Liver (tissue), 9 donors: Measurements from ENCODE around the gene KLK14. TPM values are rescaled to one million over a fixed set of nuclear protein-coding genes. Genes with fewer than 3 reads are reported as not detected.

ENCODE experiments used
- DNase-seq: peaks from one replicate; pipeline ENCODE4 v3.0.0-alpha.2; 2017; ENCODE audit warnings: low spot score
- H3K27ac ChIP-seq, 2 donors: one replicate each; pipeline ENCODE4 v1.7.0; 2013; ENCODE audit warnings: inconsistent platforms in 2 of 2, low read length in 2 of 2, control low read depth in 1 of 2, low read depth in 1 of 2, mild to moderate bottlenecking in 1 of 2
- H3K27me3 ChIP-seq, 4 donors: one replicate each; pipeline versions ENCODE4 v1.6.1 to v1.7.0; 2013; ENCODE audit warnings: low read length in 3 of 4, inconsistent platforms in 1 of 4, mild to moderate bottlenecking in 1 of 4, moderate library complexity in 1 of 4; ENCODE audit not compliant: control insufficient read depth in 4 of 4, insufficient read depth in 4 of 4
- H3K36me3 ChIP-seq, 4 donors: one replicate each; pipeline versions ENCODE4 v1.6.1 to v1.7.0; 2013; ENCODE audit warnings: low read length in 3 of 4, mild to moderate bottlenecking in 3 of 4, low read depth in 1 of 4, moderate library complexity in 1 of 4; ENCODE audit not compliant: control insufficient read depth in 4 of 4, insufficient read depth in 3 of 4
- H3K4me1 ChIP-seq, 4 donors: one replicate each; pipeline versions ENCODE4 v1.6.1 to v1.7.0; 2013; ENCODE audit warnings: low read length in 3 of 4, mild to moderate bottlenecking in 3 of 4, moderate library complexity in 1 of 4; ENCODE audit not compliant: control insufficient read depth in 4 of 4, insufficient read depth in 4 of 4
- H3K4me3 ChIP-seq, 3 donors: one replicate each; pipeline versions ENCODE4 v1.6.1 to v1.7.0; 2013; ENCODE audit warnings: low read length in 3 of 3, control low read depth in 1 of 3, low read depth in 1 of 3, mild to moderate bottlenecking in 1 of 3
- H3K9ac ChIP-seq, 2 donors: one replicate each; pipeline ENCODE4 v1.7.0; 2013; ENCODE audit warnings: low read length in 2 of 2, mild to moderate bottlenecking in 2 of 2, moderate library complexity in 2 of 2, control low read depth in 1 of 2, low read depth in 1 of 2
- H3K9me3 ChIP-seq, 4 donors: one replicate each; pipeline versions ENCODE4 v1.6.1 to v1.7.0; 2013; ENCODE audit warnings: low read length in 3 of 4; ENCODE audit not compliant: control insufficient read depth in 4 of 4
- EGR1 ChIP-seq, 2 donors: IDR thresholded peaks; 2 replicates each; pipeline ENCODE4 v1.6.1; 2016 to 2018; ENCODE audit warnings: antibody characterized with exemption in 2 of 2, low read depth in 2 of 2
- FOXA1 ChIP-seq: IDR thresholded peaks from 2 replicates; pipeline ENCODE4 v1.6.1; 2016; ENCODE audit warnings: antibody characterized with exemption
- FOXA2 ChIP-seq: IDR thresholded peaks from 2 replicates; pipeline ENCODE4 v1.6.1; 2016; ENCODE audit warnings: antibody characterized with exemption
- NR2F2 ChIP-seq: IDR thresholded peaks from 2 replicates; pipeline ENCODE4 v1.6.1; 2016; ENCODE audit warnings: antibody characterized with exemption
- RAD21 ChIP-seq, 2 donors: IDR thresholded peaks; 2 replicates each; pipeline ENCODE4 v1.6.1; 2016; ENCODE audit warnings: antibody characterized with exemption in 2 of 2, mild to moderate bottlenecking in 2 of 2
- RXRA ChIP-seq, 2 donors: IDR thresholded peaks; 2 replicates each; pipeline ENCODE4 v1.6.1; 2017 to 2018; ENCODE audit warnings: antibody characterized with exemption in 2 of 2, mild to moderate bottlenecking in 1 of 2
- SP1 ChIP-seq: IDR thresholded peaks from 2 replicates; pipeline ENCODE4 v1.6.1; 2018; ENCODE audit warnings: antibody characterized with exemption, mild to moderate bottlenecking
- YY1 ChIP-seq: IDR thresholded peaks from 2 replicates; pipeline ENCODE4 v1.6.1; 2016; ENCODE audit warnings: antibody characterized with exemption, mild to moderate bottlenecking
- ZBTB33 ChIP-seq: IDR thresholded peaks from 2 replicates; pipeline ENCODE4 v1.6.1; 2016; ENCODE audit warnings: antibody characterized with exemption
- WGBS: extraction: QIAGEN DNeasy Blood & Tissue Kit; methylation state at CpG from one replicate; pipeline ENCODE4 v1.1.7; 2013; 5-methylcytosine and 5-hydroxymethylcytosine counted together
- polyA plus RNA-seq, 2 donors: library from polyadenylated mRNA; stranded (reverse) in 1 of 2; unstranded in 1 of 2; fragments of 200-250 nt in 1 of 2; fragments of >200 nt in 1 of 2; fragmentation: Nextera tagmentation in 1 of 2; extraction: Ambion mirVana in 1 of 2; gene quantifications; one replicate each; pipeline versions ENCODE4 v1.2.1 to v1.2.3, GENCODE V29; 2013 to 2015
- total RNA-seq, 2 donors: library from RNA; depleted of rRNA; stranded (reverse); fragments of >200 nt; gene quantifications; one replicate each; pipeline ENCODE4 v1.2.3, GENCODE V29; 2014
- TF ChIP-seq, protein P1 (sequence below): IDR thresholded peaks from 2 replicates; pipeline ENCODE4 v1.6.1; 2016; ENCODE audit warnings: antibody characterized with exemption
- TF ChIP-seq, protein P2 (sequence below): fragments of 150-350 bp; IDR thresholded peaks from 2 replicates; pipeline ENCODE4 v1.5.1; 2017; ENCODE audit warnings: improper control_type of control experiment, low read depth, low read length; ENCODE audit not compliant: missing input control
- donor health status: healthy.
- donor health status: healthy.
- donor health status: healthy.
- donor health status: healthy.
- donor health status: healthy.

Gene KLK14
- total and polyA plus RNA-seq, 4 donors, result 0.06 TPM; not detected in 3

DNA sequence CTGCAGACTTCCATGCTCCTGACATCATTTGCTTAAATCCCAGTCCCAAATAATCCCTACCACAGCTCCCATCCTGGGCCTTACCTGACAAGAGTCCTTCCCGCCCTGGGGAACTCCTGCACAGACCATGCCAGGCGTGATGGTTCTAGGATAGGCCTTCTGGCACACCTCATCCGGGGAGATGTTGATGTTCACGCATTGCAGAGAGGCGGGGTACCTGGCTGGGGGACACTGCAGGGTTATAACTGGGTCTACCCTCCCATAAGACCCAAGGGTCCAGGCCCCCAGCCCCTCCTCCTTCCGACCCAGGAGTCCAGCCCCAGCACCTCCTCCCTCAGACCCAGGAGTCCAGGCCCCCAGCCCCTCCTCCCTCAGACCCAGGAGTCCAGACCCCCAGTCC lies 4.0 kb downstream of the KLK14 start:
- H3K27me3 ChIP-seq, result peaks cover 0 to 5% (median 0%) of the 10 kb centered on the region in 4 donors

DNA sequence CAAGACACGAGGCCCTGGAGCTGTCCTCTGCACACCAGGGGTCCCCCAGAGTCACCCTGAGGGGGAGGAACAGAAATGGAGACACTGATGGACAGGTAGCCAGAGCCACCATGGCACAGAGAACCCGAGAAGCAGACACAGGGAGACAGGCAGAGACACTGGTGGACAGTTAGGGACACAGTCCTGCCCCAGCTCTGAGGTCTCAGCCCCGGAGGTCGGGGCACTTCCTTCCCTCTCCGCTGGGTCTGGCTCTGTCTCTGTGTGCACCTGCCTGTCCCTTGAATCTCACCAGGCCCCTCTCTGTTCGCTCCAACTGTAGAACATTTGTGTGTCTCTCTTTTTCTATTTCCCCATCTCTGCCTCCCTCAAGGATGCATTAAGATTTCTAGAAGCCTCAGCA lies 4.6 kb downstream of the KLK14 start:
- DNase-seq, result no peak
- TF ChIP-seq, protein P1, sequence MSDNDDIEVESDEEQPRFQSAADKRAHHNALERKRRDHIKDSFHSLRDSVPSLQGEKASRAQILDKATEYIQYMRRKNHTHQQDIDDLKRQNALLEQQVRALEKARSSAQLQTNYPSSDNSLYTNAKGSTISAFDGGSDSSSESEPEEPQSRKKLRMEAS, result no peak
- Histone ChIP-seq H3K27me3 (peaks cover 0 to 5% (median 0%) of the 10 kb centered on the region in 4 donors), H3K4me3 (no peak overlapping the region), H3K9me3 (peaks cover 0 to 7% (median 3%) of the 10 kb centered on the region in 4 donors), H3K36me3 (no peaks in the 10 kb centered on the region), H3K4me1 (no peaks in the 10 kb centered on the region), H3K9ac (no peak overlapping the region), H3K27ac (no peak overlapping the region)
- 62% methylated on average over 6 of the region's 6 CpGs for WGBS

More for the DNA sequence above, 4.0 kb downstream of the KLK14 start:
- no peak overlapping the region for H3K9ac ChIP-seq
- no peaks in the 10 kb centered on the region for H3K36me3 ChIP-seq
- no peaks in the 10 kb centered on the region for H3K4me1 ChIP-seq
- H3K4me3 ChIP-seq, result no peak overlapping the region
- 87% methylated on average over 6 of the region's 6 CpGs for WGBS
- peaks cover 0 to 5% (median 2%) of the 10 kb centered on the region in 4 donors for H3K9me3 ChIP-seq
- no peak for DNase-seq
- no peak for TF ChIP-seq RAD21 (IDR thresholded peaks at IDR 0.05)
- TF ChIP-seq EGR1 (IDR thresholded peaks at IDR 0.05; ENCODE audit: low read depth in 2 of 2), result no peak
- TF ChIP-seq, protein P1, result no peak
- no peak for TF ChIP-seq YY1
- TF ChIP-seq SP1, result no peak
- TF ChIP-seq, protein P2, sequence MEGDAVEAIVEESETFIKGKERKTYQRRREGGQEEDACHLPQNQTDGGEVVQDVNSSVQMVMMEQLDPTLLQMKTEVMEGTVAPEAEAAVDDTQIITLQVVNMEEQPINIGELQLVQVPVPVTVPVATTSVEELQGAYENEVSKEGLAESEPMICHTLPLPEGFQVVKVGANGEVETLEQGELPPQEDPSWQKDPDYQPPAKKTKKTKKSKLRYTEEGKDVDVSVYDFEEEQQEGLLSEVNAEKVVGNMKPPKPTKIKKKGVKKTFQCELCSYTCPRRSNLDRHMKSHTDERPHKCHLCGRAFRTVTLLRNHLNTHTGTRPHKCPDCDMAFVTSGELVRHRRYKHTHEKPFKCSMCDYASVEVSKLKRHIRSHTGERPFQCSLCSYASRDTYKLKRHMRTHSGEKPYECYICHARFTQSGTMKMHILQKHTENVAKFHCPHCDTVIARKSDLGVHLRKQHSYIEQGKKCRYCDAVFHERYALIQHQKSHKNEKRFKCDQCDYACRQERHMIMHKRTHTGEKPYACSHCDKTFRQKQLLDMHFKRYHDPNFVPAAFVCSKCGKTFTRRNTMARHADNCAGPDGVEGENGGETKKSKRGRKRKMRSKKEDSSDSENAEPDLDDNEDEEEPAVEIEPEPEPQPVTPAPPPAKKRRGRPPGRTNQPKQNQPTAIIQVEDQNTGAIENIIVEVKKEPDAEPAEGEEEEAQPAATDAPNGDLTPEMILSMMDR, result no peak
- no peak for TF ChIP-seq RXRA (IDR thresholded peaks at IDR 0.05)
- TF ChIP-seq FOXA2, result no peak
- no peak for TF ChIP-seq FOXA1
- H3K27ac ChIP-seq, result no peak overlapping the region

GRCh38 chr19:51076631-51077213 lies 6.0 kb downstream of the KLK14 start:
- H3K27ac ChIP-seq, result no peak overlapping the region
- H3K36me3 ChIP-seq, result no peaks in the 10 kb centered on the region
- no peaks in the 10 kb centered on the region for H3K27me3 ChIP-seq
- WGBS, result 83% methylated on average over 14 of the region's 14 CpGs
- no peak for TF ChIP-seq NR2F2
- no peak for TF ChIP-seq FOXA2
- no peak for TF ChIP-seq ZBTB33
- TF ChIP-seq RXRA (IDR thresholded peaks at IDR 0.05), result no peak
- no peak overlapping the region for H3K9ac ChIP-seq
- peaks cover 0 to 10% (median 3%) of the 10 kb centered on the region in 4 donors for H3K9me3 ChIP-seq
- H3K4me1 ChIP-seq, result no peaks in the 10 kb centered on the region
- no peak for DNase-seq
- no peak overlapping the region for H3K4me3 ChIP-seq
